Measurements from ENCODE around the gene SOX8.
"Not testable (repeated sequence)": the region's sequence is repeated elsewhere in the genome, so short reads cannot be mapped to it uniquely, and the experiment has no call there.

The SOX8 gene

DNA sequence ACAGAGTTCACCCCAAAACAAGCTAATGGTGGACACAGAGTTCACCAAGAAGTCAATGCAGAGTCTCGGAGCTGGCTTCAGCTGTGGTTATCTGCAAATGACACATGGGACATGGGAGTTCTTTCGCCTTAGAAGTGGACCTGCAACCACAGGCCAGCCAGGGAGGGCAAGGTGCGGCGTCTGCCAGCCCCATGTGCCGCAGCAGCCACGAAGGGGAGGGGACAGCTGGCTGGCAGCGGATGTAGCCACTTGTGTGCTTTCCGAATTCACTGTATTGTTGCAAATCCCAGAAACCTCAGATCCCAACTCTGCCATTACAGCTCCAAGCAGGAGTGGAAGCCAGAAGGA is 35.5 kb upstream of the SOX8 start:
- H3K4me3 ChIP-seq (ENCODE audit: low read depth, low read length): no peak overlapping the region
- TF ChIP-seq, protein P1, sequence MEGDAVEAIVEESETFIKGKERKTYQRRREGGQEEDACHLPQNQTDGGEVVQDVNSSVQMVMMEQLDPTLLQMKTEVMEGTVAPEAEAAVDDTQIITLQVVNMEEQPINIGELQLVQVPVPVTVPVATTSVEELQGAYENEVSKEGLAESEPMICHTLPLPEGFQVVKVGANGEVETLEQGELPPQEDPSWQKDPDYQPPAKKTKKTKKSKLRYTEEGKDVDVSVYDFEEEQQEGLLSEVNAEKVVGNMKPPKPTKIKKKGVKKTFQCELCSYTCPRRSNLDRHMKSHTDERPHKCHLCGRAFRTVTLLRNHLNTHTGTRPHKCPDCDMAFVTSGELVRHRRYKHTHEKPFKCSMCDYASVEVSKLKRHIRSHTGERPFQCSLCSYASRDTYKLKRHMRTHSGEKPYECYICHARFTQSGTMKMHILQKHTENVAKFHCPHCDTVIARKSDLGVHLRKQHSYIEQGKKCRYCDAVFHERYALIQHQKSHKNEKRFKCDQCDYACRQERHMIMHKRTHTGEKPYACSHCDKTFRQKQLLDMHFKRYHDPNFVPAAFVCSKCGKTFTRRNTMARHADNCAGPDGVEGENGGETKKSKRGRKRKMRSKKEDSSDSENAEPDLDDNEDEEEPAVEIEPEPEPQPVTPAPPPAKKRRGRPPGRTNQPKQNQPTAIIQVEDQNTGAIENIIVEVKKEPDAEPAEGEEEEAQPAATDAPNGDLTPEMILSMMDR (IDR thresholded peaks at IDR 0.05; ENCODE audit: borderline replicate concordance, insufficient read depth, low read depth, low read length): no peak

DNA sequence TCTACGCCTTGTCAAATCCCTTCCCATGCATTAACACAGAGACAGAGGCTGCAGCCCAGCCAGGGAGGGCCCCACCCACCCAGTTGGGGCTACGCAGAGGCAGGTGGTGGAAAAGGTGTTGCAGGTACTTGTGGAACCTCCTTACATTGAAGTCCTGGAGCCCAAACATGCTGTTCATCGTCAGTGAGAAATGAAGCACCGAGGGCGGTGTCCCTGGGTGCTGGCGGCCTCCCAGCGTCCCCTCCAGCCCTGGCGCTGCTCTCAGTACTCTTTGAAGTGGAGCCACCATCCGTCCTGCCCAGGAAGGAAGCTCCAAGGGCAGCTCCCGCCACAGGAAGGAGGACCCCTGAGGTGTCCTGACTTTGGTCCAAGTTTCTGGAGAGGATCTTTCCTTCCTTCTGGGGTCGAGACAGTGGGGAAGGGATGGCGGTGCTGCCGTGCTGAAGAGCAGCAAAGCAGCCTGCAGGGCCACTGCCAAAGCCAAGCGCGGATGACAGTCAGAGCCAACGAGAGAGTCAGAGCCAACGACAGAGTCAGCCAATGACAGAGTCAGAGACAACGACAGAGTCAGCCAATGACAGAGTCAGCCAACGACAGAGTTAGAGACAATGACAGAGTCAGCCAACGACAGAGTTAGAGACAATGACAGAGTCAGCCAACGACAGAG is 34.2 kb upstream of the SOX8 start:
- no peak overlapping the region for H3K4me3 ChIP-seq (ENCODE audit: low read depth, low read length)
- TF ChIP-seq, protein P1 (IDR thresholded peaks at IDR 0.05; ENCODE audit: borderline replicate concordance, insufficient read depth, low read depth, low read length): no peak

DNA sequence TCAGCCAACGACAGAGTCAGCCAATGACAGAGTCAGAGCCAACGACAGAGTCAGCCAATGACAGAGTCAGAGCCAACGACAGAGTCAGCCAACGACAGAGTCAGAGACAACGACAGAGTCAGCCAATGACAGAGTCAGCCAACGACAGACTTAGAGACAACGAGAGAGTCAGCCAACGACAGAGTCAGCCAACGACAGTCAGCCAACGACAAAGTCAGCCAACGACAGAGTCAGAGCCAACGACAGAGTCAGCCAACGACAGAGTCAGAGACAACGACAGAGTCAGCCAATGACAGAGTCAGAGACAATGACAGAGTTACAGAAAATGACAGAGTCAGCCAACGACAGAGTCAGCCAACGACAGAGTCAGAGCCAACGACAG is 33.7 kb upstream of the SOX8 start:
- not testable (repeated sequence) for H3K4me3 ChIP-seq (ENCODE audit: low read depth, low read length)

DNA sequence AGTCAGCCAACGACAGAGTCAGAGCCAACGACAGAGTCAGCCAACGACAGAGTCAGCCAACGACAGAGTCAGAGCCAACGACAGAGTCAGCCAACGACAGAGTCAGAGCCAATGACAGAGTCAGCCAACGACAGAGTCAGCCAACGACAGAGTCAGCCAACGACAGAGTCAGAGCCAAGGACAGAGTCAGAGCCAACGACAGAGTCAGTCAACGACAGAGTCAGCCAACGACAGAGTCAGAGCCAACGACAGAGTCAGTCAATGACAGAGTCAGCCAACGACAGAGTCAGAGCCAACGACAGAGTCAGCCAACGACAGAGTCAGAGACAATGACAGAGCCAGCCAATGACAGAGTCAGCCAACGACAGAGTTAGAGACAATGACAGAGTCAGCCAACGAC is 32.8 kb upstream of the SOX8 start:
- not testable (repeated sequence) for H3K4me3 ChIP-seq (ENCODE audit: low read depth, low read length)

DNA sequence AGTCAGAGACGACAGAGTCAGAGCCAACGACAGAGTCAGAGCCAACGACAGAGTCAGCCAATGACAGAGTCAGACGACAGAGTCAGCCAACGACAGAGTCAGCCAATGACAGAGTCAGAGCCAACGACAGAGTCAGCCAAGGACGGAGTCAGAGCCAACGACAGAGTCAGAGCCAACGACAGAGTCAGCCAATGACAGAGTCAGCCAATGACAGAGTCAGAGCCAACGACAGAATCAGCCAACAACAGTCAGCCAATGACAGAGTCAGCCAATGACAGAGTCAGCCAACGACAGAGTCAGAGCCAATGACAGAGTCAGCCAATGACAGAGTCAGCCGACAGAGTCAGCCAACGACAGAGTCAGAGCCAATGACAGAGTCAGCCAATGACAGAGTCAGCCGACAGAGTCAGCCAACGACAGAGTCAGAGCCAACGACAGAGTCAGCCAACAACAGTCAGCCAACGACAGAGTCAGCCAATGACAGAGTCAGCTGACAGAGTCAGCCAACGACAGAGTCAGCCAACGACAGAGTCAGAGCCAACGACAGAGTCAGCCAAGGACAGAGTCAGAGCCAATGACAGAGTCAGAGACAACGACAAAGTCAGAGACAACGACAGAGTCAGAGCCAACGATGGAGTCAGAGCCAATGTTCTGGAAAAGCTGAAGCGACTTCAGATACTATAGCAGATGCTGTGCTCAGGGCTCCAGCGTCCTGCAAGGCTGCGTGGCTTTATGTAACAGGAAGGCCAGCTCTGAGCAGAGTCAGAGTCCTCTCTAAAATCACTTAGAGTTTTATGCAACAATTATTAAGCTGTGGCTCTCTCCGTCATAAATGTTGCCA is 30.6 kb upstream of the SOX8 start:
- not testable (repeated sequence) for H3K4me3 ChIP-seq (ENCODE audit: low read depth, low read length)

DNA sequence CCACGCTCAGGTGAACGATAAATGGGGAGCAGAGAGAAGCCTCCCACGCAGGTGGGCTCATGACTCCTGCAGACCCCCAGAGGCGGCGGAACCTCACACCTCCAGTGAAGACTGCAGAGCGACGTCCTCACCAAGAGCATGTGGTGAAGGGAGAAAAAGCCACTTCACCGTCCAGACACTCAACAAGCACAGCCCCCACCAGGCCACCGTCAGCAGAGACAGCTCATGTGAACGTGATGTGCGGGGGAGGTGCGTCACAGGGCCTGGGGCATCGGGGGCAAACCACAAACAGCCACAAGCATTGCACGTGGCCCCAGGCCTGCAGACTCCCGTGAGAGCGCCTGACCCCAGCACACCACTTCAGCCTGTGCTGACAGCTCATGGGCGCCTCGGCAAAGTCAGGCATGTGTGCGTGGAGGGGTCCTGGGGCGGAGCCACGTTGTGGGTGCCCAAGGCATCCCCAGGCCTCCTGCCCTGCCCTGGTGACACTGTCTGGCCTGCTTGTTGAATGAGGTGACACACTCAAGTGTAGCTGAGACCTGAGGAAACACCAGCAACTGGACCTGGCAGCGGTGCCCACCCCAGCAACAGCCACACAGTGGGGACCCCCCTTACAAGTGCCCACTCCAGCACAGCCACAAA is 29.8 kb upstream of the SOX8 start:
- TF ChIP-seq, protein P1 (IDR thresholded peaks at IDR 0.05; ENCODE audit: borderline replicate concordance, insufficient read depth, low read depth, low read length): no peak
- no peak overlapping the region for H3K4me3 ChIP-seq (ENCODE audit: low read depth, low read length)

DNA sequence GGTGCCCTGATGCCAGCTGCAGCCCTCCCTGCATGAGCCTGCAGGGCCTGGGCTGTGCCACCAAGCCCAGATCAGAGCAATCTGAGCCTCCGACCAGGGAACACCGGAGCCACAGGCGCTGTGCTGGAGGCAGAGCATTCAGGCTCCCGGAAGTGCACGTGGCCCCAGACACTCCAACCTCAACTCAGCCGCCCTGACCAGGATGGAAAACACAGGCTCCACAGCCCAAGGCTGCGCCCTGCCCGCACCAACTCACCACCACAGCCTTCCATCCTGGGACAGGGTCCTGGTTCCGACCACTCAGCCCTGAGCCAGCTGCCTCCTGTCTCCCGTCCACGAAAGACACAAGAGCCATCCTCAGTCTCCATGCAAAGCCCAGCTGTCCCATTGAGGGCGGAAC is 29.2 kb upstream of the SOX8 start:
- TF ChIP-seq, protein P1 (IDR thresholded peaks at IDR 0.05; ENCODE audit: borderline replicate concordance, insufficient read depth, low read depth, low read length): no peak

DNA sequence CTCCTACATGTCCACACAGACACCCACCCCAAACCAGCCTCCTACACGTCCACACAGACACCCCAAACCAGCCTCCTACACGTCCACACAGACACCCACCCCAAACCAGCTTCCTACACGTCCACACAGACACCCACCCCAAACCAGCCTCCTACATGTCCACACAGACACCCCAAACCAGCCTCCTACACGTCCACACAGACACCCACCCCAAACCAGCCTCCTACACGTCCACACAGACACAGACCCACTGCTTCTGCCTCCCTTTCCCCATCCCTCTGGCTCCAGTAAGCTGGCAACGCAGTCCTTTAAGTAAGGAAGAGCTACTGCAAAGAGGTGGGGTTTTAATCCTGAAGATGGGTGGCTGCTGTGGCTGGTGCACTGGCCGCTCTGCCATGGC is 27.8 kb upstream of the SOX8 start:
- H3K4me3 ChIP-seq (ENCODE audit: low read depth, low read length): not testable (repeated sequence)

More for the DNA sequence above, 29.2 kb upstream of the SOX8 start:
- H3K4me3 ChIP-seq (ENCODE audit: low read depth, low read length): no peak overlapping the region

DNA sequence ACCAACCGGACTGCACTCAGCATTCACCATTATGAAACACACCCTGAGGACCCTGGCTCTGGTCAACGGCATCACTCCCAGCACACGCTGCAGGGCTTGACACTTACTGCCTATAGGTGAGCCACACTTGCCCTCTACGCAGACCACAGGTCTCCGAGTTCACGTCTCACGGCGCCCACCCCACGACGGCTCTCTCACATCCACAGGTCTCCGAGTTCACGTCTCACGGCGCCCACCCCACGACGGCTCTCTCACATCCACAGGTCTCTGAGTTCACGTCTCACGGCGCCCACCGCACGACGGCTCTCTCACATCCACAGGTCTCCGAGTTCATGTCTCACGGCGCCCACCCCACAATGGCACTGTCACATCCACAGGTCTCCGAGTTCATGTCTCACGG is 25.8 kb upstream of the SOX8 start:
- not testable (repeated sequence) for H3K4me3 ChIP-seq (ENCODE audit: low read depth, low read length)

Measured in GM12875 (cell line).